CD4-positive, alpha-beta T cell treated with Interleukin-15 for 1 hour (primary cell): ENCODE data around the gene DGKI.
"Not testable (repeated sequence)": the region's sequence is repeated elsewhere in the genome, so short reads cannot be mapped to it uniquely, and the experiment has no call there.

Source experiments
- DNase-seq: peaks from one replicate; pipeline ENCODE4 v3.0.0-alpha.2; 2020

The DGKI gene

GRCh38 chr7:137834552-137834951 is 12.2 kb downstream of the DGKI start:
- no peak for DNase-seq

GRCh38 chr7:137832990-137833389 is 13.8 kb downstream of the DGKI start:
- DNase-seq = not testable (repeated sequence)

DNA sequence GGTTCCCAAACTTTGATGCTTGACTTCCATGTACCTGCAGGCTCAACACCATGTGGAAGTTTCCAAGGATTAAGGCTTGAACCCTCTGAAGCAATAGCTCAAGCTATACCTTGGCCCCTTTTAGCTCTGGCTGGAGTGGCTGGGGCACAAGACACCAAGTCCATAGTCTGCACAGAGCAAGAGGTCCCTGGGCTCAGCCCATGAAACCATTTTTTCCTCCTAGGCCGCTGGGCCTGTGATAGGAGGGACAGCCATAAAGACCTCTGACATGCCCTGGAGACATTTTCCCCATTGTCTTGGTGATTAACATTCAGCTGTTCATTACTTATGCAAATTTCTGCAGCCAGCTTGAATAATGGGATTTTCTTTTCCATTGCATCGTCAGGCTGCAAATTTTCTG is 14.4 kb downstream of the DGKI start:
- DNase-seq = no peak

- DNase-seq = not testable (repeated sequence)
Measured at GRCh38 chr7:137831555-137831954, 15.2 kb downstream of the DGKI start.

DNA sequence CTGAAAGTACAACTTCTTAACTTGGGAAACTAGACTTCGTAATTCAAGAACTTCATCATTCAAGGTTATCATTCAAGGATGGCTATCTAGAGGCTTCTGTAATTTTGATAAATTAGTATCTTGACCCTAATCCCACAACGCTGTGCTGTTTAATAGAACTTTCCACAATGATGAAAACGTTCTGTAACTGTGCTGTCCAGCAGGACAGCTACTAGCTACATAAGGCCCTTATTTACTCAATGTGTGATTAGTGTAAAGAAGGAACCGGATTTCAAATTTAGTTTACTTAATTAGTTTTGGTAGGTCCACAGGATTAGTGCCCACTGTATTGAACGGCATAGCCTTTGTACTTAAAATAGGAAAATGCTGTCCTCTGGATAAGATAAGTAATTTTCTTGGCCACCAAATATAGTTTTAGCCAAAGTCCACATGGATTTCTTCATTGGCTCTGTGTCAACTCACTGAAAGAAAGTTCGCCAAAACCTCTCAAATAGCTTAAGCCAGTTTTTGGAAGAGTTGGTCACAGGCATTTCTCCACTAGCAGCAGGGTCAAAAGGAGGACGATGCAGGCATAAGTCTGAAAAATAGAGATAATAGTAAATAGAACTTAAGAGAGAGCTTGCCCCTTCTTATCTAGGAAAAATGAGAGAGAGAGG is 17.3 kb downstream of the DGKI start:
- DNase-seq = no peak

GRCh38 chr7:137828456-137828855 is 18.3 kb downstream of the DGKI start:
- no peak for DNase-seq

GRCh38 chr7:137825489-137825888 is 21.3 kb downstream of the DGKI start:
- no peak for DNase-seq

DNA sequence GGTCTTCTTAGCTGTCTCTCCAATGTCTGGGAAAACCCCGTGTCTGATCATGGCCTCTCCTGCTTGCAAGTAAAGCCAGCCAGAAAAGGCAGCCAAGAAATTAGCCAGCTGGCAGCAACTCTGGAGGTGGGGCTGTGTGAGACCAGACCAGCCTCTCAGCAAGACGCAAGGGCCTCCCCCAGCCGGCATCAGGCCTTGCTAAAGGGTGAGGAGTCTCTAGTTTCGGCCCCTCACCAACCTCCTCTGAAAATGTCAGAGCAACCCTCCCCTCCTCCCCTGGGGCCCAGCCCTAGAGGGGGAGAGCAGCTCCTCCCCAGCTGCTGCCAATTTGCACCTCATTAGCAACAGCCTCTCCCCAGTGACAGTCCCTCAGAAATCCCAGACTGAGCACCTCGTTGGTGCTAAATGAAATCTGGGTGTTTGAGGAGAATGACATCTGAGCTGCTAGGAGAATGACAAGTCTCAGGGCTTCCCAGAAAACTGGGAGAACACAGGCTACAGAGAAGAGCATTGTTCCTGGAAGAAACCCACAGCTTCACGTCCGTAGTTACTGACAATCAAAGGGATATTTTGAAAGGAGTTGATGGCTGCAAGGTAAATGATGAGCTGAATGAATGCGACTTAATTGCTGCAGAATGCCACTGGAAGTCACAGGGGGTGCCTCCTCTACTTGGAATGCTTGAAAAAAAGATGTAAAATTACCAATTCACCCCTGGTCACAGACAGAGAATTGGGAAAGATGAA is 25.9 kb downstream of the DGKI start:
- DNase-seq = no peak

DNA sequence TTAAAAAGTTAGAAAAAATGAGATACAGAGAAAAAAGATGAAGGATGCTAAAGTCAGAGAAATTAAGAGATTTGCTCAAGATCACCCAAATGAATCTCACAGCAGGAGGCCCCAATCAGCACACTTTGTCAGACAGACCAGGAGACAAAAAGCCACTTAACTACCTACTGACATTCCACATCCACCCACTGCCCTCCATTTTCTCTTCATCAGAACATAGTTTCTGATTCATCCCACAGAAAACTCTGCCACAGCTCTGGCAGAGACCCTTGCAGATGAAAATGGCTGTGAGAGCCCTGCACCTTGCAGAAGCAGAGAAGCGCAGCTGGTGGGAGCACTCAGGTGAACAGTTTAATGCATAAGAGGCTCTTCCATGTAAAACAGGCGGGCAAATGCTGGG is 26.6 kb downstream of the DGKI start:
- DNase-seq = no peak

DNA sequence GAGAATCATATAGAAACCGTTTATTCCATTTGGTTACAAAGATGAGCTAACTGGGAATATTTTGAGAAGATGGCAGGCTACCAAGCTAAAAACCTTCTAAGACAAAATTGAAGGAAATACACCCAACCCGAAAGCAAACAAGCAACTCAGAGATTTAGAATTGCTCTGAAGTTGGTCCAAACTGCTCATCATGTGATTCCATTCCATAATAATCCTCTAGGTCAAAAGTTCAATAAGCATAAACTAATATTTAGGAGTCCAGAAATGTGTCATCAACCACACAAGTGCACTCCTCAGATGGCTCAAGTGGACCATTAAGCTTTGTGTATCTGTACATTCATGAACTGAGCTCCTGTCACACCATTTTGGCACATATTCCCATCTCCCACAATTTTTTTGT is 28.7 kb downstream of the DGKI start:
- no peak for DNase-seq

DNA sequence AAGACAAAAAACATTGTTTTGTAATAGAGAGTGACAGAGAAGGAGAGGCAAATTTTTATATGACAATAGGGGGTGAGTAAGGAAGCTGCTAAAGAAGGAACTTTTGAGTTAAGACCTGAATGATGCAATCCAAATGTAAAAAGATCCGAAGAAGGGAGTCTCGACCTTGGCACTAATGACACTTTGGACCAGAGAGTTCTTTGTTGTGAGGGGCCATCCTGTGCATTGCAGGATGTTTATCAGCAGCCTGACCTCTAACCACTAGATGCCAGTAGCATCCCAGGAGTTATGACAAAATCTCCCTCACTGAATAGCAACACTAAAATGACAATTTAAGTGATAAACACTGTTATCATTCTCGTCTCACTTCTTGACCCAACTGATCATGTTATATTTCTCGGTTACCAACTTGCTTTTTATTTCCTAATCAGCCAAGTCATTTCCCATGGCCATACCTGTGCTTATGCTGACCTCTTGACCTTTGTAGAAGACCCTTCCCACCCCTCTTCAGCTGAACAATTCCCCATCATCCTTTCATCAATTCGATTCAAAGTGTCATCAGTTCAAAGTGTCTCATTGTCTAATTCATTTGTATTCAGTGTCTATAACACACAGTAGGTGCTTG is 30.0 kb downstream of the DGKI start:
- no peak for DNase-seq

GRCh38 chr7:137813541-137813940 is 33.2 kb downstream of the DGKI start:
- DNase-seq = no peak

- no peak for DNase-seq
Measured at GRCh38 chr7:137810248-137810647, 36.5 kb downstream of the DGKI start.

GRCh38 chr7:137804836-137805235 is 41.9 kb downstream of the DGKI start:
- no peak for DNase-seq

- no peak for DNase-seq
Measured at GRCh38 chr7:137801491-137801890, 45.3 kb downstream of the DGKI start.

GRCh38 chr7:137801003-137801402 is 45.8 kb downstream of the DGKI start:
- no peak for DNase-seq

DNA sequence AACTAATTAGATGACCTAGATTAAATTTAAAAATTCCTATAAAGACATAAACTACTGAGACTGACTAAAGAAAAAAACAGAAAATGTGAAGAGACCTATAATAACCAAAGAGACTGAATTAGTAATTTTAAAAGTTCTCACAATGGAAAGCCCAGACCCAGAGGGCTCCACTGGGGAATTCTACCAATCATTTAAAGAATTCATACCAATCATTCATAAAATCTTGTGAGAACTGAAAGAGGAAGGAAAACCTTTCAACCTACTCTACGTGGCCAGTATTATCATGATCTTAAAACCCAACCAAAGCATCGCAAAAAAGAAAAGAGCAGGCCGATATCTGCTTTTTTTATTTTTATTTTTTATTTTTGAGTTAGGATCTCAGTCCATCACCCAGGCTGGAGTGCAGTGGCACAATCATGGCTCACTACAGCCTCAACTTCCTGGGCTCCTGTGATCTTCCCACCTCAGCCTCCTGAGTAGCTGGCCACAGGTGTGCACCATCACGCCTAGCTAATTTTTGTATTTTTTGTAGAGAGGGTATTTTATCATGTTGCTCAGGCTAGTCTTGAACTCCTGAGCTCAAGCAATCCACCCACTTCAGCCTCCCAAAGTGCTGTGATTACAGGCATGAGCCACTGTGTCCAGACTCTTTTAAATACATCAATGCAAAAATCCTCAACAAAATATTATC is 48.6 kb downstream of the DGKI start:
- DNase-seq = no peak

GRCh38 chr7:137795211-137795610 is 51.6 kb downstream of the DGKI start:
- no peak for DNase-seq

GRCh38 chr7:137791930-137792329 is 54.8 kb downstream of the DGKI start:
- no peak for DNase-seq

GRCh38 chr7:137790828-137791227 is 55.9 kb downstream of the DGKI start:
- no peak for DNase-seq

GRCh38 chr7:137789215-137789882 is 57.4 kb downstream of the DGKI start:
- no peak for DNase-seq

DNA sequence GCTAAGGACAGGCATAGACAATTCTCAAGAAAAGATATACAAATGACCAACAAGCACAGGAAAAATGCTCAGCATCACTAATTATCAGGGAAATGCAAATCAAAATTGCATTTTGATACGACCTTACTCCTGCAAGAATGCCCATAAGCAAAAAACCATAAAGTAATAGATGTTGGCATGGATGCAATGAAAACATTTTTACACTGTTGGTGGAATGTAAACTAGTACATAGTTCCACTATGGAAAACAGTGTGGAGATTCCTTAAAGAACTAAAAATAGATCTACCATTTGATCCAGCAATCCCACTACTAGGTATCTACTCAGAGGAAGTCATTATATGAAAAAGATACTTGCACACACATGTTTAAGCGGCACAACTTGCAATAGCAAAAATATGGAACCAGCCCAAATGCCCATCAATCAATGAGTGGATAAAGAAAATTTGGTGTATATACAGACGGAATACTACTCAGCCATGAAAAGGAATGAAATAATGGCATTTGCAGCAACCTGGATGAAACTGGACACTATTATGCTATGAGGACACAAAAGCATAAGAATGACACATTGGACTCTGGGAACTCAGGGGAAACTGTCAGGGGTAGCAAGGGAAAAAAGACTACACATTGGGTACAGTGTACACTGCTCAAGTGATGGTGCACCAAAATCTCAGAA is 59.3 kb downstream of the DGKI start:
- DNase-seq = no peak

DNA sequence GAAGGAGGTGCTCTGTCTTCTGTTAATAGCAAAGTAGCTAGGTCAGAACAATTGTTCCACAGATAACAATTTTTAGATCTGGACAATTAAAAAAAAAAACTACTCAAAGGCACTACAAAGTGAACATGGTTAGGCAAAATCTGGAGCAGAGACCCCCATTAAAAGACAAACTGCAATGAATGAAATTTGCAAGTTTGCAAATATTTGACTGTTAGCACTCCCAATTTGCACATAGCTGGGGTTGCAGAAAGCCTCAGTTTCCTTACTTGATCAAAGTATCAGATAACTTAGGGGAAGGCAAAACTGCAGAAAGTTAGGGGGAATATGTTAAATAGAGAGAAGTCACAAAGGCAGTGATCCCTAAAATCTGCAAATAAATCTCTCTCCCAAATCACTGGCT is 68.3 kb downstream of the DGKI start:
- no peak for DNase-seq
